HepG2 (cell line): ENCODE data around the gene MITF. TPM values are rescaled to one million over a fixed set of nuclear protein-coding genes. Genes with fewer than 3 reads are reported as not detected.

Source experiments
- ATAC-seq: fragments of 200-7000 bp; cut with Tn5 transposase; 3 replicates; pipeline ENCODE4 v1.9.1; 2020; ENCODE audit warnings: mild to moderate bottlenecking, moderate library complexity
- BruUV-seq: library from RNA; stranded (reverse); fragments of 400-500 nt; replicated peaks from 2 replicates; lab custom pipeline; 2021; lab: Mats Ljungman, UMichigan
- CTCF ChIA-PET: fragments of 300-600 bp; formaldehyde crosslinking; extraction: SDS; loops from one replicate; lab custom pipeline; 2021; ENCODE audit warnings: low total read pairs, inconsistent platforms, low intra/inter-chr PET ratio; lab: Yijun Ruan, JAX
- POLR2A ChIA-PET: fragments of 350-600 bp; sonication (Branson Sonifier 250); formaldehyde crosslinking; loops from one replicate; lab custom pipeline; 2020; ENCODE audit warnings: antibody characterized with exemption, inconsistent platforms; lab: Yijun Ruan, JAX
- DNase-seq: peaks from one replicate; pipeline ENCODE4 v3.0.0-alpha.2; 2015; ENCODE audit warnings: low spot score
- FAIRE-seq: peaks from 3 replicates; lab custom pipeline; 2011; peaks lifted over from hg19 to GRCh38; lab: Jason Lieb, UNC
- H2AFZ ChIP-seq: one replicate; pipeline ENCODE4 v1.6.1; 2011; ENCODE audit warnings: low read length, inconsistent platforms
- H3K27ac ChIP-seq: fragments of 300-600 bp; 3 replicates; pipeline ENCODE4 v1.8.0; 2011; ENCODE audit warnings: mixed run types, mild to moderate bottlenecking, mixed read lengths, low read length, inconsistent platforms; ENCODE audit not compliant: insufficient read depth; ENCODE audit errors: extremely low read length
- H3K27me3 ChIP-seq, 2 experiments: fragments of 200-600 bp in 1 of 2; 2 replicates in 1 of 2; 3 replicates in 1 of 2; pipeline versions ENCODE4 v1.6.0 to v1.8.0; 2011; ENCODE audit warnings: low read length in 2 of 2, mild to moderate bottlenecking in 2 of 2, moderate library complexity in 2 of 2, inconsistent platforms in 1 of 2; ENCODE audit not compliant: insufficient read depth in 2 of 2, control insufficient read depth in 1 of 2
- H3K36me3 ChIP-seq, 2 experiments: fragments of 200-600 bp in 1 of 2; replicated peaks in 1 of 2; 2 replicates in 1 of 2; 3 replicates in 1 of 2; pipeline versions ENCODE4 v1.5.1 to v1.8.0; 2011; ENCODE audit warnings: low read length in 2 of 2, inconsistent platforms in 1 of 2; ENCODE audit not compliant: insufficient read depth in 2 of 2, control insufficient read depth in 1 of 2
- H3K4me1 ChIP-seq: 2 replicates; pipeline ENCODE4 v1.5.1; 2012; ENCODE audit warnings: low read length, inconsistent platforms; ENCODE audit not compliant: insufficient read depth
- H3K4me2 ChIP-seq: 2 replicates; pipeline ENCODE4 v1.6.0; 2011; ENCODE audit warnings: low read depth, low read length, inconsistent platforms
- H3K4me3 ChIP-seq, 3 experiments: fragments of 200-600 bp in 1 of 3; sonication (generic), shearing (Covaris generic) in 1 of 3; replicated peaks in 1 of 3; 2 replicates each; pipeline ENCODE4 v1.5.1; 2011 to 2016; ENCODE audit warnings: low read length in 3 of 3, inconsistent platforms in 2 of 3, low read depth in 2 of 3, mild to moderate bottlenecking in 2 of 3, control low read depth in 1 of 3, mixed read lengths in 1 of 3; ENCODE audit not compliant: insufficient read depth in 1 of 3
- H3K79me2 ChIP-seq: one replicate; pipeline ENCODE4 v1.6.1; 2011; ENCODE audit warnings: low read length, inconsistent platforms; ENCODE audit not compliant: insufficient read depth
- H3K9ac ChIP-seq: 2 replicates; pipeline ENCODE4 v1.6.0; 2011; ENCODE audit warnings: mild to moderate bottlenecking, low read depth, low read length, inconsistent platforms; ENCODE audit not compliant: insufficient read depth
- H3K9me3 ChIP-seq: 2 replicates; pipeline ENCODE4 v1.5.1; 2012; ENCODE audit warnings: mild to moderate bottlenecking, low read length
- H4K20me1 ChIP-seq: 2 replicates; pipeline ENCODE4 v1.6.0; 2011; ENCODE audit warnings: inconsistent platforms, mild to moderate bottlenecking, low read length, moderate library complexity; ENCODE audit not compliant: insufficient read depth
- AHDC1 ChIP-seq: sonication (generic); formaldehyde crosslinking; IDR thresholded peaks from 2 replicates; pipeline ENCODE4 v1.5.1; 2020; ENCODE audit warnings: mild to moderate bottlenecking, missing genetic modification reagents, borderline replicate concordance
- ATF5 ChIP-seq: sonication (generic); formaldehyde crosslinking; IDR thresholded peaks from 2 replicates; pipeline ENCODE4 v1.4.0; 2020; ENCODE audit warnings: mild to moderate bottlenecking, low read depth, missing genetic modification reagents
- SMAD3 ChIP-seq: sonication (generic); formaldehyde crosslinking; IDR thresholded peaks from 2 replicates; pipeline ENCODE4 v1.4.0; 2020; ENCODE audit warnings: missing genetic modification reagents
- STAG1 ChIP-seq: sonication (generic); formaldehyde crosslinking; IDR thresholded peaks from 2 replicates; pipeline ENCODE4 v1.4.0; 2020; ENCODE audit warnings: missing genetic modification reagents
- ZFP41 ChIP-seq: sonication (generic); formaldehyde crosslinking; IDR thresholded peaks from 2 replicates; pipeline ENCODE4 v1.4.0; 2020; ENCODE audit warnings: mild to moderate bottlenecking, missing genetic modification reagents, borderline replicate concordance
- ZNF124 ChIP-seq: sonication (generic); formaldehyde crosslinking; IDR thresholded peaks from 2 replicates; pipeline ENCODE4 v1.4.0; 2020; ENCODE audit warnings: missing genetic modification reagents
- ZNF253 ChIP-seq: sonication (generic); formaldehyde crosslinking; IDR thresholded peaks from 2 replicates; pipeline ENCODE4 v1.8.0; 2022; ENCODE audit warnings: mild to moderate bottlenecking, missing genetic modification reagents, borderline replicate concordance
- ZNF569 ChIP-seq: sonication (generic); formaldehyde crosslinking; IDR thresholded peaks from 2 replicates; pipeline ENCODE4 v1.5.0; 2020; ENCODE audit warnings: mild to moderate bottlenecking, missing genetic modification reagents, moderate library complexity, borderline replicate concordance
- ZSCAN21 ChIP-seq: sonication (generic); formaldehyde crosslinking; IDR thresholded peaks from 2 replicates; pipeline ENCODE4 v1.8.0; 2022; ENCODE audit warnings: mild to moderate bottlenecking, missing genetic modification reagents, moderate library complexity, borderline replicate concordance
- WGBS: methylation state at CpG from one replicate; pipeline ENCODE4 v1.1.6; 2017; ENCODE audit warnings: low lambda C conversion rate; 5-methylcytosine and 5-hydroxymethylcytosine counted together
- in situ Hi-C: cut with HindIII; loops from 2 replicates; pipeline ENCODE4 v1.10.0; 2017; ENCODE audit warnings: low pct_unique_long_range_greater_than_20kb; ENCODE audit not compliant: extremely low pct_ligation_motif_present
- intact Hi-C: fragments of 100-400 bp; cut with micrococcal nuclease; formaldehyde crosslinking; loops from one replicate; pipeline ENCODE4 v1.10.0; 2022; ENCODE audit not compliant: unreplicated experiment
- polyA plus RNA-seq, 8 experiments: library from polyadenylated mRNA; depleted of rRNA in 3 of 8; stranded (reverse) in 7 of 8; unstranded in 1 of 8; fragments of >200 nt; fragmentation: Illumina TruSeq in 4 of 8; extraction: Trizol in 4 of 8; gene quantifications; 2 replicates each; pipeline versions ENCODE4 v1.2.1 to v1.2.3, GENCODE V29; 2011 to 2016; ENCODE audit warnings: low read depth in 4 of 8, missing spikeins in 1 of 8, mixed read lengths in 1 of 8; ENCODE audit not compliant: insufficient read depth in 1 of 8
- total RNA-seq, 5 experiments: library from RNA; depleted of rRNA; stranded (reverse); fragments of >200 nt; fragmentation: Illumina TruSeq; extraction: Trizol; gene quantifications; 2 replicates each; pipeline ENCODE4 v1.2.3, GENCODE V29; 2016; ENCODE audit warnings: low read depth in 1 of 5

The MITF gene
- total and polyA plus RNA-seq, 2 of the 13 experiments (the other 11 are each of a cell fraction or from before 2014, with no cell fraction given), result 0.12 to 0.38 TPM

GRCh38 chr3:69855436-69856162, 116.3 kb downstream of the MITF start:
- 2% methylated on average over 5 of the region's 5 CpGs for WGBS
- no peak for DNase-seq
- Histone ChIP-seq H3K9me3 (no peaks in the 10 kb centered on the region), H3K27me3 (no peaks in the 10 kb centered on the region), H3K36me3 (no peaks in the 10 kb centered on the region), H3K4me3 (no peak overlapping the region), H3K9ac (no peak overlapping the region), H3K4me2 (no peak overlapping the region), H4K20me1 (no peaks in the 10 kb centered on the region), H3K27ac (no peak overlapping the region), H2AFZ (no peak overlapping the region), H3K79me2 (no peaks in the 10 kb centered on the region), H3K4me1 (no peaks in the 10 kb centered on the region)
- in situ Hi-C loops, result no loop called here
- intact Hi-C loops, result loop anchor here (2.0 kb wide), 1 partner anchor 165 kb away; no protein-coding TSS in a partner anchor
- no peak for FAIRE-seq
- ATAC-seq, result no peak
- no TSS peak for BruUV-seq
- ChIA-PET POLR2A (no interaction called here), CTCF (no interaction called here)
- TF ChIP-seq STAG1 (CRISPR knock-in tag), result peak; percentile 18; the same call in 1 of the 2 replicates
- TF ChIP-seq ZSCAN21 (CRISPR knock-in tag), result no peak

GRCh38 chr3:69856965-69857705, 117.9 kb downstream of the MITF start:
- no peak overlapping the region for H3K27ac ChIP-seq
- no peak for DNase-seq
- no TSS peak for BruUV-seq
- CTCF ChIA-PET, result no interaction called here
- no peaks in the 10 kb centered on the region for H3K9me3 ChIP-seq
- POLR2A ChIA-PET, result no interaction called here
- no peak for FAIRE-seq
- H3K4me3 ChIP-seq, result no peak overlapping the region
- no peaks in the 10 kb centered on the region for H3K4me1 ChIP-seq
- ATAC-seq, result no peak
- H3K36me3 ChIP-seq, result no peaks in the 10 kb centered on the region
- WGBS, result 2% methylated on average over 3 of the region's 3 CpGs
- intact Hi-C loops (no loop called here), in situ Hi-C loops (no loop called here)
- no peaks in the 10 kb centered on the region for H4K20me1 ChIP-seq
- H3K79me2 ChIP-seq, result no peaks in the 10 kb centered on the region
- H2AFZ ChIP-seq, result no peak overlapping the region
- H3K27me3 ChIP-seq, result no peaks in the 10 kb centered on the region
- H3K4me2 ChIP-seq, result no peak overlapping the region
- no peak overlapping the region for H3K9ac ChIP-seq
- TF ChIP-seq AHDC1 (no peak), ZNF253 (CRISPR knock-in tag) (no peak), ZNF569 (no peak), SMAD3 (CRISPR knock-in tag) (no peak), ZNF124 (CRISPR knock-in tag) (no peak), ZFP41 (CRISPR knock-in tag) (no peak), ATF5 (CRISPR knock-in tag) (no peak)
